ENCODE results near the gene ANKIB1.
A peak's percentile ranks its signal among the peaks of the same experiment; 100 is the strongest.
"Not testable (repeated sequence)": the region's sequence is repeated elsewhere in the genome, so short reads cannot be mapped to it uniquely, and the experiment has no call there.

ANKIB1 gene

GRCh38 chr7:92246360-92247101 is 757 bp downstream of the ANKIB1 start:
- Mint-ChIP-seq H3K4me3 (peak overlapping the region; percentile 98), H3K27ac (peak overlapping the region; percentile 99), H3K9me3 (no peaks in the 10 kb centered on the region), H3K36me3 (ENCODE audit: low read depth) (peaks cover 14% of the 10 kb centered on the region), H3K27me3 (ENCODE audit: low read depth, poor library complexity) (no peaks in the 10 kb centered on the region), H3K4me1 (peaks cover 41% of the 10 kb centered on the region)
- DNase-seq = peak; percentile 27
- TF ChIP-seq, protein P1, sequence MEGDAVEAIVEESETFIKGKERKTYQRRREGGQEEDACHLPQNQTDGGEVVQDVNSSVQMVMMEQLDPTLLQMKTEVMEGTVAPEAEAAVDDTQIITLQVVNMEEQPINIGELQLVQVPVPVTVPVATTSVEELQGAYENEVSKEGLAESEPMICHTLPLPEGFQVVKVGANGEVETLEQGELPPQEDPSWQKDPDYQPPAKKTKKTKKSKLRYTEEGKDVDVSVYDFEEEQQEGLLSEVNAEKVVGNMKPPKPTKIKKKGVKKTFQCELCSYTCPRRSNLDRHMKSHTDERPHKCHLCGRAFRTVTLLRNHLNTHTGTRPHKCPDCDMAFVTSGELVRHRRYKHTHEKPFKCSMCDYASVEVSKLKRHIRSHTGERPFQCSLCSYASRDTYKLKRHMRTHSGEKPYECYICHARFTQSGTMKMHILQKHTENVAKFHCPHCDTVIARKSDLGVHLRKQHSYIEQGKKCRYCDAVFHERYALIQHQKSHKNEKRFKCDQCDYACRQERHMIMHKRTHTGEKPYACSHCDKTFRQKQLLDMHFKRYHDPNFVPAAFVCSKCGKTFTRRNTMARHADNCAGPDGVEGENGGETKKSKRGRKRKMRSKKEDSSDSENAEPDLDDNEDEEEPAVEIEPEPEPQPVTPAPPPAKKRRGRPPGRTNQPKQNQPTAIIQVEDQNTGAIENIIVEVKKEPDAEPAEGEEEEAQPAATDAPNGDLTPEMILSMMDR (IDR thresholded peaks at IDR 0.05) = no peak

- H3K4me1 Mint-ChIP-seq = peaks cover 19% of the 10 kb centered on the region
- H3K9me3 Mint-ChIP-seq = peaks cover 22% of the 10 kb centered on the region
- DNase-seq = no peak
- H3K27ac Mint-ChIP-seq = no peak overlapping the region
- H3K4me3 Mint-ChIP-seq = no peak overlapping the region
- H3K27me3 Mint-ChIP-seq (ENCODE audit: low read depth, poor library complexity) = no peaks in the 10 kb centered on the region
- H3K36me3 Mint-ChIP-seq (ENCODE audit: low read depth) = peaks cover 40% of the 10 kb centered on the region
- TF ChIP-seq, protein P1 (IDR thresholded peaks at IDR 0.05) = no peak
Measured at GRCh38 chr7:92250603-92251002, 4.8 kb downstream of the ANKIB1 start.

DNA sequence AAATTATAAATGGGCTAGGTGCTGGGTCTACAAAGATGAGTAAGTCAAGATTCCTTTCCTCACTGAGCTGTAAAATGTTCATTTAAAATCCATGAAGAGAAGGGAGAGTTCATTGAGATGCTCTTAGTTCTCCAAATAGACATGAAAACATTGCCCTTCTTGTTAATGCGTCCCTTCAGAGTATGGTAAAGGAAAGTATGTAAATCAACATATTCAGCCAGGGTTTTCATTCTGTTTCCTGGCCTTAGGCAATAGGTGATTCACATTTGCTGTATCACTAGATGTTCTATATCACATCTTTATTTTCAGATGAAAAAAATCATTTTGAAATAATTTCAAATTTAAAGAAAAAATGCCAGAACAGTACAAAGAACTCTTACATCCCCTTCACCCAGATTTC is 5.4 kb downstream of the ANKIB1 start:
- DNase-seq = no peak
- Mint-ChIP-seq H3K27ac (no peak overlapping the region), H3K36me3 (ENCODE audit: low read depth) (peaks cover 46% of the 10 kb centered on the region), H3K4me1 (peaks cover 19% of the 10 kb centered on the region), H3K9me3 (peaks cover 22% of the 10 kb centered on the region), H3K4me3 (no peak overlapping the region), H3K27me3 (ENCODE audit: low read depth, poor library complexity) (no peaks in the 10 kb centered on the region)
- TF ChIP-seq, protein P1 (IDR thresholded peaks at IDR 0.05) = no peak

DNA sequence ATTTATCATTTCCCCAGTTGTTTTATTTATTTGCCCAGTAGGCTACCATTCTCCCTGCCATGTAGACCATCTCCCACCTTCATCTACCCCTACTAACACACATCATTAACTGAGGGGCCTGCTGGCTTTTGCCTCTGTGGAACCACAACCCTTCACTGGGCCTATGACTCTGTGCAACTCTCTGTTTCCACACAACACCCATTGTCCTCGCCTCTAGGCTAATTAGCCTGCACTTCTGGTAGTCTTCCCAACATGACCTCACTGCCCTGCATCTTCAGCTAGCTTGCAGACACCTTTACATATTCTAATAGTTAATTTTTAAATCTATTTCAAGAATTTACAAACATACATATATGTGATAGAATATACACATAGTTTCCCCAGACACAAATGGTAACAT is 7.5 kb downstream of the ANKIB1 start:
- H3K4me3 Mint-ChIP-seq = no peak overlapping the region
- no peak overlapping the region for H3K27ac Mint-ChIP-seq
- peaks cover 3% of the 10 kb centered on the region for H3K4me1 Mint-ChIP-seq
- TF ChIP-seq, protein P1 (IDR thresholded peaks at IDR 0.05) = no peak
- no peaks in the 10 kb centered on the region for H3K27me3 Mint-ChIP-seq (ENCODE audit: low read depth, poor library complexity)
- no peak for DNase-seq
- peaks cover 55% of the 10 kb centered on the region for H3K36me3 Mint-ChIP-seq (ENCODE audit: low read depth)
- peaks cover 27% of the 10 kb centered on the region for H3K9me3 Mint-ChIP-seq

- H3K4me3 Mint-ChIP-seq; H3K4me1 Mint-ChIP-seq; H3K27ac Mint-ChIP-seq; H3K27me3 Mint-ChIP-seq (ENCODE audit: low read depth, poor library complexity); DNase-seq: not testable (repeated sequence)
- H3K9me3 Mint-ChIP-seq = peaks cover 37% of the 10 kb centered on the region
- peaks cover 67% of the 10 kb centered on the region for H3K36me3 Mint-ChIP-seq (ENCODE audit: low read depth)
Measured at GRCh38 chr7:92254800-92255199, 9.0 kb downstream of the ANKIB1 start.

DNA sequence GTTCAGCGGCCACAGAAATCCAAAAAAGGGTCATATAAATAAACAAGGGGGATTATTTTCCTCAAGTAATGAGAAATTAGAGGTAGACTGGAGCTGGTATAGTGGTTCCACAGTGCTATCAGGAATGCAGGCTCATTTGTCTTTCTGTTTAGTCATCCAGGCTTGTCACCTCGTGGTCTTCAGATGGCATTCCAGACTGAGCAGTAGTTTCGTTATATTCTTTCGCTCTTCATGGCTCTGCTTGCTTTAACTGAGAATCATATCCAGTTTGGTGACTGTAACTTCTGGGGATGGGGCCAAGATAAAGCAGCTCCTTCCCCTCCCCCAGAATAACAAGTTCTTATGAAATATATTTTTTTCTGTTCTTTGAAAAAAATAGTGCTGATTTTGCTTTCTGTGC is 9.5 kb downstream of the ANKIB1 start:
- TF ChIP-seq, protein P1 (IDR thresholded peaks at IDR 0.05) = no peak
- Mint-ChIP-seq H3K27me3 (ENCODE audit: low read depth, poor library complexity) (no peaks in the 10 kb centered on the region), H3K4me1 (no peaks in the 10 kb centered on the region), H3K36me3 (ENCODE audit: low read depth) (peaks cover 72% of the 10 kb centered on the region), H3K27ac (no peak overlapping the region), H3K9me3 (peaks cover 38% of the 10 kb centered on the region), H3K4me3 (no peak overlapping the region)
- no peak for DNase-seq
